ENCODE data around the gene CYP24A1.

- TF ChIP-seq CTCF (IDR thresholded peaks at IDR 0.05; ENCODE audit: poor library complexity, severe bottlenecking) = no peak
- no peak for TF ChIP-seq EZH2 (IDR thresholded peaks at IDR 0.05; ENCODE audit: borderline replicate concordance, insufficient read depth, low read length, poor library complexity, severe bottlenecking)
- TF ChIP-seq POLR2AphosphoS5 (IDR thresholded peaks at IDR 0.05) = no peak
- TF ChIP-seq EP300 (conservative IDR thresholded peaks at IDR 0.05; ENCODE audit: poor library complexity, severe bottlenecking) = no peak
- TF ChIP-seq MXI1 (conservative IDR thresholded peaks at IDR 0.05; ENCODE audit: poor library complexity, severe bottlenecking) = no peak
- TF ChIP-seq SMC3 (conservative IDR thresholded peaks at IDR 0.05; ENCODE audit: poor library complexity) = no peak
Measured at GRCh38 chr20:54151075-54151439, 22.7 kb downstream of the CYP24A1 start.
